Measurements from ENCODE around the gene G2E3.

The G2E3 gene

GRCh38 chr14:30657606-30658163 is 98.7 kb downstream of the G2E3 start:
- no peak for DNase-seq

- DNase-seq, result no peak
Measured at GRCh38 chr14:30658645-30659044, 99.7 kb downstream of the G2E3 start.

- no peak for DNase-seq
Measured at GRCh38 chr14:30669594-30669993, 110.6 kb downstream of the G2E3 start.
